WTC11 (cell line): ENCODE data around the gene NIP7. TPM values are rescaled to one million over a fixed set of nuclear protein-coding genes. Genes with fewer than 3 reads are reported as not detected.

ENCODE experiments used
- ATAC-seq: fragments of 200-7000 bp; cut with Tn5 transposase; 2 replicates; pipeline ENCODE4 v1.10.0; 2021; ENCODE audit warnings: mild to moderate bottlenecking, moderate library complexity
- CTCF ChIA-PET: fragments of 300-600 bp; sonication (Branson Sonifier 250); formaldehyde crosslinking; loops from one replicate; lab custom pipeline; 2021; ENCODE audit warnings: antibody characterized with exemption; lab: Charles Lee
- POLR2A ChIA-PET: fragments of 350-600 bp; sonication (Branson Sonifier 250); formaldehyde crosslinking; loops from one replicate; lab custom pipeline; 2021; ENCODE audit warnings: antibody characterized with exemption; lab: Charles Lee
- DNase-seq: peaks from one replicate; pipeline ENCODE4 v3.0.0; 2021; ENCODE audit warnings: low spot score
- H3K27ac Mint-ChIP-seq: 2 replicates; pipeline ENCODE4 v1.8.0; 2021; ENCODE audit warnings: mixed read lengths
- H3K27me3 Mint-ChIP-seq: 2 replicates; pipeline ENCODE4 v1.8.0; 2021; ENCODE audit warnings: low read depth, mild to moderate bottlenecking, moderate library complexity, mixed read lengths
- H3K36me3 Mint-ChIP-seq: 2 replicates; pipeline ENCODE4 v1.8.0; 2021; ENCODE audit warnings: mixed read lengths
- H3K4me1 Mint-ChIP-seq: 2 replicates; pipeline ENCODE4 v1.8.0; 2022; ENCODE audit warnings: mixed read lengths
- H3K4me3 Mint-ChIP-seq: 2 replicates; pipeline ENCODE4 v1.8.0; 2021; ENCODE audit warnings: mild to moderate bottlenecking, moderate library complexity, mixed read lengths
- H3K9me3 Mint-ChIP-seq: 2 replicates; pipeline ENCODE4 v1.8.0; 2021; ENCODE audit warnings: mixed read lengths
- ATF6 ChIP-seq: sonication (generic); formaldehyde crosslinking; IDR thresholded peaks from 2 replicates; pipeline ENCODE4 v1.8.1; 2023; ENCODE audit warnings: mild to moderate bottlenecking, missing genetic modification reagents
- CBFB ChIP-seq: sonication (generic); formaldehyde crosslinking; IDR thresholded peaks from 2 replicates; pipeline ENCODE4 v1.8.1; 2022; ENCODE audit warnings: mild to moderate bottlenecking, low read depth, missing genetic modification reagents
- CDX4 ChIP-seq: fragments of 250-450 bp; sonication (Bioruptor Pico); IDR thresholded peaks from 2 replicates; pipeline ENCODE4 v1.9.0; 2021; ENCODE audit warnings: moderate library complexity, mild to moderate bottlenecking, inconsistent platforms, borderline replicate concordance
- ELF4 ChIP-seq: sonication (generic); formaldehyde crosslinking; IDR thresholded peaks from 2 replicates; pipeline ENCODE4 v1.8.1; 2022; ENCODE audit warnings: low read depth, mild to moderate bottlenecking, moderate library complexity, missing genetic modification reagents
- ERG ChIP-seq: fragments of 250-450 bp; sonication (Bioruptor Pico); IDR thresholded peaks from 2 replicates; pipeline ENCODE4 v1.8.0; 2021; ENCODE audit warnings: mild to moderate bottlenecking
- FOXJ3 ChIP-seq: sonication (generic); formaldehyde crosslinking; IDR thresholded peaks from 2 replicates; pipeline ENCODE4 v1.9.0; 2021; ENCODE audit warnings: missing genetic modification reagents, mild to moderate bottlenecking, borderline replicate concordance
- FOXP1 ChIP-seq: sonication (generic); formaldehyde crosslinking; IDR thresholded peaks from 2 replicates; pipeline ENCODE4 v1.8.0; 2022; ENCODE audit warnings: missing genetic modification reagents, mild to moderate bottlenecking, moderate library complexity, borderline replicate concordance
- FOXP4 ChIP-seq: sonication (generic); formaldehyde crosslinking; IDR thresholded peaks from 2 replicates; pipeline ENCODE4 v1.8.0; 2022; ENCODE audit warnings: mild to moderate bottlenecking, missing genetic modification reagents
- JUN ChIP-seq: sonication (generic); formaldehyde crosslinking; IDR thresholded peaks from 2 replicates; pipeline ENCODE4 v1.8.0; 2023; ENCODE audit warnings: mild to moderate bottlenecking, missing genetic modification reagents
- MLX ChIP-seq: sonication (generic); formaldehyde crosslinking; IDR thresholded peaks from 2 replicates; pipeline ENCODE4 v1.8.1; 2023; ENCODE audit warnings: mild to moderate bottlenecking, missing genetic modification reagents, moderate library complexity
- MXD4 ChIP-seq: fragments of 250-450 bp; sonication (Bioruptor Pico); IDR thresholded peaks from 2 replicates; pipeline ENCODE4 v1.8.0; 2021; ENCODE audit warnings: mild to moderate bottlenecking, moderate library complexity, borderline replicate concordance
- NFATC4 ChIP-seq: fragments of 250-450 bp; sonication (Bioruptor Pico); IDR thresholded peaks from 2 replicates; pipeline ENCODE4 v1.9.0; 2021; ENCODE audit warnings: mild to moderate bottlenecking
- NR1H2 ChIP-seq: sonication (generic); formaldehyde crosslinking; IDR thresholded peaks from 2 replicates; pipeline ENCODE4 v1.9.0; 2021; ENCODE audit warnings: mild to moderate bottlenecking, moderate library complexity, missing genetic modification reagents
- OVOL2 ChIP-seq: fragments of 250-450 bp; sonication (Bioruptor Pico); IDR thresholded peaks from 2 replicates; pipeline ENCODE4 v1.9.0; 2021; ENCODE audit warnings: mild to moderate bottlenecking, borderline replicate concordance
- TEAD4 ChIP-seq: sonication (generic); formaldehyde crosslinking; IDR thresholded peaks from 2 replicates; pipeline ENCODE4 v1.8.0; 2022; ENCODE audit warnings: mild to moderate bottlenecking, missing genetic modification reagents
- USF2 ChIP-seq: sonication (generic); formaldehyde crosslinking; IDR thresholded peaks from 2 replicates; pipeline ENCODE4 v1.8.1; 2023; ENCODE audit warnings: mild to moderate bottlenecking, missing genetic modification reagents, moderate library complexity
- ZBTB21 ChIP-seq: sonication (generic); formaldehyde crosslinking; IDR thresholded peaks from 2 replicates; pipeline ENCODE4 v1.8.1; 2023; ENCODE audit warnings: mild to moderate bottlenecking, missing genetic modification reagents, borderline replicate concordance
- ZBTB43 ChIP-seq: sonication (generic); formaldehyde crosslinking; IDR thresholded peaks from 2 replicates; pipeline ENCODE4 v1.8.1; 2023; ENCODE audit warnings: mild to moderate bottlenecking, missing genetic modification reagents
- ZNF121 ChIP-seq: sonication (generic); formaldehyde crosslinking; IDR thresholded peaks from 2 replicates; pipeline ENCODE4 v1.8.0; 2023; ENCODE audit warnings: missing genetic modification reagents
- ZNF138 ChIP-seq: sonication (generic); formaldehyde crosslinking; conservative IDR thresholded peaks from 2 replicates; pipeline ENCODE4 v1.8.1; 2022; ENCODE audit warnings: mild to moderate bottlenecking, moderate library complexity, missing genetic modification reagents
- ZNF232 ChIP-seq: sonication (generic); formaldehyde crosslinking; IDR thresholded peaks from 2 replicates; pipeline ENCODE4 v1.8.0; 2022; ENCODE audit warnings: mild to moderate bottlenecking, missing genetic modification reagents
- ZNF317 ChIP-seq: sonication (generic); formaldehyde crosslinking; IDR thresholded peaks from 2 replicates; pipeline ENCODE4 v1.8.1; 2023; ENCODE audit warnings: low read depth, mild to moderate bottlenecking, moderate library complexity, missing genetic modification reagents, borderline replicate concordance
- ZNF423 ChIP-seq: fragments of 250-450 bp; sonication (Bioruptor Pico); IDR thresholded peaks from 2 replicates; pipeline ENCODE4 v2.1.2; 2022; ENCODE audit warnings: mild to moderate bottlenecking, moderate library complexity
- ZNF425 ChIP-seq: fragments of 250-450 bp; sonication (Bioruptor Pico); conservative IDR thresholded peaks from 2 replicates; pipeline ENCODE4 v1.9.0; 2021; ENCODE audit warnings: mild to moderate bottlenecking
- ZNF671 ChIP-seq: fragments of 250-450 bp; sonication (Bioruptor Pico); IDR thresholded peaks from 2 replicates; pipeline ENCODE4 v1.8.0; 2021; ENCODE audit warnings: mild to moderate bottlenecking
- total RNA-seq: library from RNA; stranded (reverse); gene quantifications from 3 replicates; pipeline ENCODE4 v1.2.3, GENCODE V29; 2021

NIP7 gene
- total RNA-seq, 1 experiment from 2014 or later: 43.7 TPM

GRCh38 chr16:69381231-69381630 is 41.7 kb downstream of the NIP7 start:
- Mint-ChIP-seq H3K36me3 (peaks cover 55% of the 10 kb centered on the region), H3K27me3 (no peaks in the 10 kb centered on the region), H3K4me1 (peaks cover 3% of the 10 kb centered on the region), H3K4me3 (no peak overlapping the region), H3K9me3 (no peaks in the 10 kb centered on the region)
- TF ChIP-seq ZNF138 (CRISPR knock-in tag) (no peak), OVOL2 (CRISPR knock-in tag) (no peak), ERG (CRISPR knock-in tag) (no peak), ZBTB43 (CRISPR knock-in tag) (no peak), ATF6 (no peak), FOXP1 (CRISPR knock-in tag) (no peak), ZNF121 (CRISPR knock-in tag) (no peak), JUN (CRISPR knock-in tag) (no peak), ZNF317 (CRISPR knock-in tag) (no peak), CBFB (CRISPR knock-in tag) (no peak), ZBTB21 (CRISPR knock-in tag) (no peak), USF2 (CRISPR knock-in tag) (no peak), NFATC4 (CRISPR knock-in tag) (no peak), ZNF232 (no peak), TEAD4 (CRISPR knock-in tag) (no peak), ELF4 (no peak), ZNF423 (CRISPR knock-in tag) (no peak), MLX (CRISPR knock-in tag) (no peak)
- TF ChIP-seq, all 79 proteins: peak for 0
- ATAC-seq (no peak), DNase-seq (no peak)
- ChIA-PET POLR2A (no interaction called here), CTCF (interaction anchor here (0.6 to 1.9 kb wide), 2 partner anchors 15 to 627 kb away, joined by 4 to 5 read pairs; no protein-coding TSS in a partner anchor)
- H3K27ac Mint-ChIP-seq: no peak overlapping the region

GRCh38 chr16:69382421-69382820 is 42.8 kb downstream of the NIP7 start:
- peaks cover 55% of the 10 kb centered on the region for H3K36me3 Mint-ChIP-seq
- ATAC-seq: no peak
- no peak for TF ChIP-seq NR1H2 (CRISPR knock-in tag)
- TF ChIP-seq ZNF423 (CRISPR knock-in tag): no peak
- no peak for TF ChIP-seq CDX4 (CRISPR knock-in tag)
- TF ChIP-seq FOXJ3: no peak
- TF ChIP-seq FOXP1 (CRISPR knock-in tag): no peak
- no peak for TF ChIP-seq MXD4 (CRISPR knock-in tag)
- no peak for TF ChIP-seq ZNF425 (CRISPR knock-in tag)
- TF ChIP-seq ZNF671 (CRISPR knock-in tag): no peak
- TF ChIP-seq FOXP4 (CRISPR knock-in tag): no peak

More at GRCh38 chr16:69382421-69382820, 42.8 kb downstream of the NIP7 start:
- Mint-ChIP-seq H3K27me3 (no peaks in the 10 kb centered on the region), H3K9me3 (no peaks in the 10 kb centered on the region), H3K27ac (peak overlapping the region; percentile 30; the same call in 1 of the 2 replicates), H3K4me3 (no peak overlapping the region), H3K4me1 (peaks cover 3% of the 10 kb centered on the region)
- ChIA-PET CTCF (interaction anchor here (1.4 kb wide), 1 partner anchor 14 kb away, joined by 5 read pairs; no protein-coding TSS in a partner anchor), POLR2A (no interaction called here)
- no peak for DNase-seq
